PC-9 (cell line): Measurements from ENCODE around the gene UBE3C.

Source experiments
- EZH2 ChIP-seq: fragments of 200-600 bp; sonication (generic); IDR thresholded peaks from 2 replicates; pipeline ENCODE4 v1.8.0; 2017; ENCODE audit warnings: antibody characterized with exemption, low read depth
- TF ChIP-seq, protein P1 (sequence below): fragments of 200-600 bp; sonication (generic); conservative IDR thresholded peaks from 2 replicates; pipeline ENCODE4 v1.6.1; 2017; ENCODE audit warnings: mixed run types, antibody characterized with exemption, mild to moderate bottlenecking, moderate library complexity

DNA sequence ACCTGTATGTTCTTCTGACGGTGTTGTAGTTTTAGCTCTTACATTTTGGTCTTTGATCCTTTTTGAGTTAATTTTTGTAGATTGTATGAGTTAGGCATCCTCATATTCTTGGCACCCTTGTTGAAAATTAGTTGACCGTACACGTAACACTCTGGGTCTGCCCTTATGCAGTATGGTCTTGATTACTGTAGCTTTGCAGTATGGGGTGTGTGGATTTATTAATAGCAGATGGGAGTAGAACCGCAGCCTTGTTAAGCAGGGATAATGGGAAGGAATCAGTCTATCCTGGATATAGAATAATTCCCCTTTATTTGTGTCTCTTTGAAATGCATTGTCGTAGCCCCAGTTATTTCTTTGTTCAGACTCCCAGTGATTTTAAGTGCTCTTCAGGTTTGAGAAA is 95.5 kb downstream of the UBE3C start:
- TF ChIP-seq, protein P1, sequence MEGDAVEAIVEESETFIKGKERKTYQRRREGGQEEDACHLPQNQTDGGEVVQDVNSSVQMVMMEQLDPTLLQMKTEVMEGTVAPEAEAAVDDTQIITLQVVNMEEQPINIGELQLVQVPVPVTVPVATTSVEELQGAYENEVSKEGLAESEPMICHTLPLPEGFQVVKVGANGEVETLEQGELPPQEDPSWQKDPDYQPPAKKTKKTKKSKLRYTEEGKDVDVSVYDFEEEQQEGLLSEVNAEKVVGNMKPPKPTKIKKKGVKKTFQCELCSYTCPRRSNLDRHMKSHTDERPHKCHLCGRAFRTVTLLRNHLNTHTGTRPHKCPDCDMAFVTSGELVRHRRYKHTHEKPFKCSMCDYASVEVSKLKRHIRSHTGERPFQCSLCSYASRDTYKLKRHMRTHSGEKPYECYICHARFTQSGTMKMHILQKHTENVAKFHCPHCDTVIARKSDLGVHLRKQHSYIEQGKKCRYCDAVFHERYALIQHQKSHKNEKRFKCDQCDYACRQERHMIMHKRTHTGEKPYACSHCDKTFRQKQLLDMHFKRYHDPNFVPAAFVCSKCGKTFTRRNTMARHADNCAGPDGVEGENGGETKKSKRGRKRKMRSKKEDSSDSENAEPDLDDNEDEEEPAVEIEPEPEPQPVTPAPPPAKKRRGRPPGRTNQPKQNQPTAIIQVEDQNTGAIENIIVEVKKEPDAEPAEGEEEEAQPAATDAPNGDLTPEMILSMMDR = no peak
- no peak for TF ChIP-seq EZH2
